NCI-H748 (cell line): ENCODE results near the gene ELANE.

ENCODE experiments used
- DNase-seq: peaks from one replicate; lab custom pipeline; 2025; ENCODE audit not compliant: unreplicated experiment; lab: John Stamatoyannopoulos, UW

ELANE gene

GRCh38 chr19:861141-861755, 9.1 kb downstream of the ELANE start:
- DNase-seq: no peak

- DNase-seq: peak; percentile 81
Measured at GRCh38 chr19:861756-862580, 9.9 kb downstream of the ELANE start.

- peak; percentile 58 for DNase-seq
Measured at GRCh38 chr19:862581-863314, 10.6 kb downstream of the ELANE start.

GRCh38 chr19:863315-863620, 11.2 kb downstream of the ELANE start:
- no peak for DNase-seq

- DNase-seq: no peak
Measured at GRCh38 chr19:866769-867300, 14.7 kb downstream of the ELANE start.

GRCh38 chr19:867301-867793, 15.2 kb downstream of the ELANE start:
- DNase-seq: no peak

- no peak for DNase-seq
Measured at GRCh38 chr19:867855-868457, 15.9 kb downstream of the ELANE start.

GRCh38 chr19:868458-869244, 16.5 kb downstream of the ELANE start:
- DNase-seq: no peak

- DNase-seq: no peak
Measured at GRCh38 chr19:869245-870177, 17.4 kb downstream of the ELANE start.

- DNase-seq: no peak
Measured at GRCh38 chr19:870314-870713, 18.2 kb downstream of the ELANE start.

GRCh38 chr19:870963-871401, 18.9 kb downstream of the ELANE start:
- DNase-seq: no peak

GRCh38 chr19:871446-872265, 19.6 kb downstream of the ELANE start:
- no peak for DNase-seq

- DNase-seq: peak; percentile 32
Measured at GRCh38 chr19:872266-872951, 20.3 kb downstream of the ELANE start.

- no peak for DNase-seq
Measured at GRCh38 chr19:873084-873483, 21.0 kb downstream of the ELANE start.

- DNase-seq: no peak
Measured at GRCh38 chr19:873561-874041, 21.5 kb downstream of the ELANE start.

- no peak for DNase-seq
Measured at GRCh38 chr19:875265-875879, 23.3 kb downstream of the ELANE start.

- no peak for DNase-seq
Measured at GRCh38 chr19:876089-876488, 24.0 kb downstream of the ELANE start.
